ENCODE data around the gene STOML3.

- no peak for TF ChIP-seq POLR2A (IDR thresholded peaks at IDR 0.05)
- TF ChIP-seq, protein P1, sequence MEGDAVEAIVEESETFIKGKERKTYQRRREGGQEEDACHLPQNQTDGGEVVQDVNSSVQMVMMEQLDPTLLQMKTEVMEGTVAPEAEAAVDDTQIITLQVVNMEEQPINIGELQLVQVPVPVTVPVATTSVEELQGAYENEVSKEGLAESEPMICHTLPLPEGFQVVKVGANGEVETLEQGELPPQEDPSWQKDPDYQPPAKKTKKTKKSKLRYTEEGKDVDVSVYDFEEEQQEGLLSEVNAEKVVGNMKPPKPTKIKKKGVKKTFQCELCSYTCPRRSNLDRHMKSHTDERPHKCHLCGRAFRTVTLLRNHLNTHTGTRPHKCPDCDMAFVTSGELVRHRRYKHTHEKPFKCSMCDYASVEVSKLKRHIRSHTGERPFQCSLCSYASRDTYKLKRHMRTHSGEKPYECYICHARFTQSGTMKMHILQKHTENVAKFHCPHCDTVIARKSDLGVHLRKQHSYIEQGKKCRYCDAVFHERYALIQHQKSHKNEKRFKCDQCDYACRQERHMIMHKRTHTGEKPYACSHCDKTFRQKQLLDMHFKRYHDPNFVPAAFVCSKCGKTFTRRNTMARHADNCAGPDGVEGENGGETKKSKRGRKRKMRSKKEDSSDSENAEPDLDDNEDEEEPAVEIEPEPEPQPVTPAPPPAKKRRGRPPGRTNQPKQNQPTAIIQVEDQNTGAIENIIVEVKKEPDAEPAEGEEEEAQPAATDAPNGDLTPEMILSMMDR (IDR thresholded peaks at IDR 0.05) = no peak
- TF ChIP-seq EP300 (IDR thresholded peaks at IDR 0.05) = no peak
Measured at GRCh38 chr13:39020853-39021462, 30.3 kb upstream of the STOML3 start.

Data from stomach (tissue), 4 donors.